Cardiac fibroblast (primary cell): ENCODE results near the gene KCNMA1.

ENCODE experiments used
- DNase-seq, 2 donors: peaks; one replicate each; pipeline versions ENCODE4 v3.0.0 to v3.0.0-alpha.2; 2010; ENCODE audit warnings: low read depth in 2 of 2
- H3K4me3 ChIP-seq, 2 donors: replicated peaks in 1 of 2; 1 replicate in 1 of 2; 2 replicates in 1 of 2; pipeline ENCODE4 v1.5.1; 2011; ENCODE audit warnings: low read depth in 2 of 2, low read length in 2 of 2, mild to moderate bottlenecking in 2 of 2, moderate library complexity in 1 of 2
- TF ChIP-seq, protein P1 (sequence below): IDR thresholded peaks from one replicate; pipeline ENCODE4 v1.5.1; 2011; ENCODE audit warnings: low read depth, mild to moderate bottlenecking, low read length, inconsistent platforms

The KCNMA1 gene

DNA sequence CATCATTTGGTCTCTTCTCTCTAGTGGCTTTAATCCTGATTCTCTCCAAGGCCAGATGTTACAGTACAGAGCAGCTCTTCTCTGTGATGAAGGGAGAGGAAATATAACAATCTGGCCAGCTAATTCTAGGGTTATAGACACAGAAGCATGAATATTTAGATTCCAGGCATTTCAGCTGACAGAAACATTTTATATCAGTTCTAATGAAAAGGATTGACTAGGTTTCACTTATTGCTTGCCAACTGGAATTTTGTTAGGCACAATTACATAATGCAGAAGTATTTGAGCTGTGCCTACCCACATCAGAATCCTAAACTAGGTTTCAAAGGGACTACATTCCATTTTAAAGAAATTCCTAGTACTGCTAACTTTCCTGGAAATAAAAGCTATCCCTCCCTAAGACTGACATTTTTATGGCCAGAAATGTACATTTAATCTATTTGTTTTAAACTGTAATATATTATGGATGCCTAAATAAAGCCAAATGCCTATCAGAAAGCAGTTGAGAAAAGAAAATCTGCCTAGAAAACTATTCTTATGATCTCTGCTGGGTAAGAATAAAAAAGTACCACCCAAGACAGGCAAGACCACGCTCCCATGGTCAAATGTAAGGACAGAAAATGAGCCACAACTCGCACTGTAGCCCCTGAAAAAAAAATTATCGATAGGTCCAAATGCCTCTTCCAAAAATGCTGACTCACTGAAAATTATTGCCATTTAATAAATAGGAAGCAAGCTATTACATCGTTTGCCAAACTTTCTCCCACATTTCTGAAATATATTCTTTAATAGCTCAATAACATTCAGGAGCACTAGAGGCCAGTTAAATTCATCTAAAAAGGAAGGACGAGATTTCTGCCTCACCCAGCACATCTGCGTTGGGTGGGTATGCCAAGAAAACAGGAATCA, 498.1 kb downstream of the KCNMA1 start:
- TF ChIP-seq, protein P1, sequence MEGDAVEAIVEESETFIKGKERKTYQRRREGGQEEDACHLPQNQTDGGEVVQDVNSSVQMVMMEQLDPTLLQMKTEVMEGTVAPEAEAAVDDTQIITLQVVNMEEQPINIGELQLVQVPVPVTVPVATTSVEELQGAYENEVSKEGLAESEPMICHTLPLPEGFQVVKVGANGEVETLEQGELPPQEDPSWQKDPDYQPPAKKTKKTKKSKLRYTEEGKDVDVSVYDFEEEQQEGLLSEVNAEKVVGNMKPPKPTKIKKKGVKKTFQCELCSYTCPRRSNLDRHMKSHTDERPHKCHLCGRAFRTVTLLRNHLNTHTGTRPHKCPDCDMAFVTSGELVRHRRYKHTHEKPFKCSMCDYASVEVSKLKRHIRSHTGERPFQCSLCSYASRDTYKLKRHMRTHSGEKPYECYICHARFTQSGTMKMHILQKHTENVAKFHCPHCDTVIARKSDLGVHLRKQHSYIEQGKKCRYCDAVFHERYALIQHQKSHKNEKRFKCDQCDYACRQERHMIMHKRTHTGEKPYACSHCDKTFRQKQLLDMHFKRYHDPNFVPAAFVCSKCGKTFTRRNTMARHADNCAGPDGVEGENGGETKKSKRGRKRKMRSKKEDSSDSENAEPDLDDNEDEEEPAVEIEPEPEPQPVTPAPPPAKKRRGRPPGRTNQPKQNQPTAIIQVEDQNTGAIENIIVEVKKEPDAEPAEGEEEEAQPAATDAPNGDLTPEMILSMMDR: no peak
- DNase-seq: no peak
- no peak overlapping the region for H3K4me3 ChIP-seq

DNA sequence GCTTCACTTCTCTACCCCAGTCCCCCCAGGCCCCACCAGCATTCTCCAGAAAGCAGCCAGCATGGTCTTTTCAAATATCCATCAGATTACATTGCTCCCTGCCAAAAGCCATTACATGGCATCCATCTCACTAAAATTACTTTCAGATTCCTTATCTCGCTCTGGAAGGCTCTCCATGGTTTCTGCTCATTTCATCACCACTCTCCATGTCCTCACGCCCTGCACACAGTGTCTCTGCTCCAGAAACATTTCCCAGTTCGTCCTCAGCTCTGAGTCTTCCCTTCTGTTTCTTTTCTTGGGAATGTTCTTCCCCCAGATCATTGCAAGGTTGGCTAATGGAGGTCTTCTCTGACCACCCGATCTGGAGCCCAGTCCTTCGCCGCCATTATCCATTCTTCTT, 499.1 kb downstream of the KCNMA1 start:
- no peak overlapping the region for H3K4me3 ChIP-seq
- DNase-seq: no peak
- TF ChIP-seq, protein P1: no peak

DNA sequence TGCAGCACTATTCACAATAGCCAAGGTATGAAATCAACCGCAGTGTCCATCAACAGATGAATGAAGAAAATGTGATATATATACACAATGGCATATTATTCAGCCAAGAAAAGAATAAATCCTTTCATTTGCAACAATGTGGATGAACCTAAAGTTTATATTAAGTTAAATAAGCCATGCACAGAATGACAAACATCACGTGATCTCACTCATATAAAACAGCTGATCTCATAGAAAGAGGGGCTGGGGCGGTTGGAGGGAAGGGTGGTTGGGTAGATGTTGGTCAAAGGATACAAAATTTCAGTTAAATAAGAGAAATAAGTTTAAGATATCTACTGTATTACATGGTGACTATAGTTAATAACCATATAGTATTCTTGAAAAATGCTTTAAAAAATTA, 502.1 kb downstream of the KCNMA1 start:
- H3K4me3 ChIP-seq: no peak overlapping the region
- DNase-seq: no peak
- TF ChIP-seq, protein P1: no peak

DNA sequence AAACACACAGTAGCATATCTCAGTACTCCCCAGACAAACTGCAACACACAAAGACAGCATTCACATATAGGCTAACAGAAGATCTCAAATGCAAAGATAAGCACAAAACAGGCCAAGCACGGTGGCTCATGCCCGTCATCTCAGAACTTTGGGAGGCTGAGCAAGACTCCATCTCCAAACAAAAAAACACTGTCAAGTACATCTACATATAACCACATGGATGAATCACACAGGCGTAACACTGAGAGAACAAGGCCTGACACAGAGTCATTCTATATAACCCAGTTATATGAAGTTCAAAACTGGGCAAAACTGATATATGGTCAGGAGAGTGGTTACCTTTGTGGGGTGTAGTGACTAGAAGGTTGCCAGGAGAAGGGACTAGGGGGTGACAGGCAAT, 506.4 kb downstream of the KCNMA1 start:
- DNase-seq: peak in 1 of 2 donors; percentile 65
- TF ChIP-seq, protein P1: no peak
- no peak overlapping the region for H3K4me3 ChIP-seq

DNA sequence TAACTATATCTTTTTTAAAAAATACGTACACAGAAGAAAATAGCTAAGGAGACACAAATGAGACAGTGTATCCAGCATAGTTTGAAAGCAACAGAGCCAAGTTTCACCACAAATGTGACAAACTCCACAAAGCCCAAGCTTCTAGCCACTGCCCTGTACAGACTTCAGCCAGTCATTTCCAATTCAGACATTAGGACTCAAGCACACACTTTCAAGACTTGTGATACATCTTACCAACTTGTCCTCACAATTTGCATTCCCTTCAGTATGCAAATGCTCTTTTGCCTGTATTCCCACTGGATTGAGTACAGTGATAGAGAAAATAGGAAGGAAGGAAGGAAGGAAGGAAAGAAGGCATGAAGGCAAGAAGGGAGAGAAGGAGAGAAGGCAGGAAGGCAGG, 510.4 kb downstream of the KCNMA1 start:
- DNase-seq: no peak
- TF ChIP-seq, protein P1: no peak
- H3K4me3 ChIP-seq: no peak overlapping the region

DNA sequence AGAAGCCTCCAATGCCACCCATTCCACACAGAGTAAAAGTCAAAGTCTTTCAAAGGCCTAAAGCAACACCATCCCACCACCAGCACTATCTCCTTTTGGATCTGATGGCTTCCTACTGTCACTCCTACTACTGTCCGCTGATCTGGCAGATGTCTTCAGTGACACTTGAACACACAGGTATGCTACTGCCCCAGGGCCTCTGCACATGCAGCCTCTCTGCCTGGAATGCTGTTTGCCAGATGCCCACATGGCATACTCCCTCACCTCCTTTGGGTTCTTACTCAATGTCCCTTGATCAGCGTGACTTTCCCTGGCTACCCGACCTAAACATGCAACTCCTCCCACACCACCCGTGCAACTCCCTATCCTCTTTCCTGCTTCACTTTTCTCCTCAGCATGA, 512.4 kb downstream of the KCNMA1 start:
- no peak for DNase-seq
- TF ChIP-seq, protein P1: no peak
- no peak overlapping the region for H3K4me3 ChIP-seq
